ENCODE measurements around the gene GPD1L.
"Not testable (repeated sequence)": the region's sequence is repeated elsewhere in the genome, so short reads cannot be mapped to it uniquely, and the experiment has no call there.

The GPD1L gene

GRCh38 chr3:32186097-32186496 is 79.7 kb downstream of the GPD1L start:
- no peak for DNase-seq

- no peak for DNase-seq
Observed at GRCh38 chr3:32186876-32187275, 80.5 kb downstream of the GPD1L start.

DNA sequence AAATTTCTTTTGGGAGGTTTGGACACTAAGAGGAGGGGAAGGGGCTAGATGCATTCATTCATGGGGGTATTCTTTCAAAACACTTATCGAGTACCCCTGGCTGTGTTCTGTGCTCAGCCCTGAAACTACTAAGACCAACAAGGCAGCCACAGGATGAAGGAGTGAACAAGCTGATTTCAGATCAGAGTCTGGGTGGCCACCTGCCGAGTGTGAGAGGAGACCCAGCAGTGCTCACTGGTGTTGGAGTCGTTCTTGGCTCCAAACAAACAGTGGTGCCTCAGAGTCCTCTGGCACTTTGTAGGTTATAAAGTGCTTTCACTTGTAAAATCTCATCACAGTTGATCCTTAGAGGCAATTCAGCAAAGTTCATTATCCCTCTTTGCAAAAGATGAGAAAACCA is 83.3 kb downstream of the GPD1L start:
- no peak for DNase-seq

DNA sequence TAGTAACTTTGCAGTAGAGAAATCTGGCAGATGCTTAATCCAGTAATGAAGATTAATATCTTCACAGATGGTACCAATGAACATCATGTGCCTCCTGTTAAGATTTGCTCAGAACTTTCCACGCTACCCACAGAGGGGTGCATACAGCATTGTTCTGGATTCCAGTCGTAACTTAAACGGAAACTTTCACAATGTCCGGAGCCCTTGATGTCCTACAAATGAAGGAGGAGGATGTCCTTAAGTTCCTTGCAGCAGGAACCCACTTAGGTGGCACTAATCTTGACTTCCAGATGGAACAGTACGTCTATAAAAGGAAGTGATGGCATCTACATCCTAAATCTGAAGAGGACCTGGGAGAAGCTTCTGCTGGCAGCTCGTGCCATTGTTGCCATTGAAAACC is 84.1 kb downstream of the GPD1L start:
- not testable (repeated sequence) for DNase-seq

GRCh38 chr3:32193101-32193500 is 86.7 kb downstream of the GPD1L start:
- DNase-seq: no peak

- DNase-seq: no peak
Observed at GRCh38 chr3:32194653-32195052, 88.2 kb downstream of the GPD1L start.

GRCh38 chr3:32195995-32196540 is 89.6 kb downstream of the GPD1L start:
- no peak for DNase-seq

GRCh38 chr3:32197991-32198390 is 91.6 kb downstream of the GPD1L start:
- no peak for DNase-seq

DNA sequence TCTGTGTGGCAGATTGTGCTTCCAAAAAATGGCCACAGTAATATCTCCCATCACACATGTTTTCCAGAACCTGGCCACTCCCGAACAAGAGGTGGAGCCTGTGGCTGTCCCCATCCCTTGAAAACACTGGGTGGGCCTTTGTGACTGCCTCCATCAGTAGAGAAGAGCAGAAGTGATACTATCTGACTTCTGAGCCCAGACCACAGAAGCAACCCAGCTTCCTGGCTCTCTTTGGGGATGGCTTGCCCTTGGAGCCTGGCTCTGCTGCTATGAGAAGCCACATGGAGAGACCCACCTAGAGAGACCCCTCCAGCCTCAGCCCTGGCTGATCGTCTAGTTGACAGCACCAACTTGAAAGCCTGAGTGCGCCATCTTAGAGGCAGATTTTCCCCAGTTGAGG is 92.3 kb downstream of the GPD1L start:
- DNase-seq: peak; percentile 68

DNA sequence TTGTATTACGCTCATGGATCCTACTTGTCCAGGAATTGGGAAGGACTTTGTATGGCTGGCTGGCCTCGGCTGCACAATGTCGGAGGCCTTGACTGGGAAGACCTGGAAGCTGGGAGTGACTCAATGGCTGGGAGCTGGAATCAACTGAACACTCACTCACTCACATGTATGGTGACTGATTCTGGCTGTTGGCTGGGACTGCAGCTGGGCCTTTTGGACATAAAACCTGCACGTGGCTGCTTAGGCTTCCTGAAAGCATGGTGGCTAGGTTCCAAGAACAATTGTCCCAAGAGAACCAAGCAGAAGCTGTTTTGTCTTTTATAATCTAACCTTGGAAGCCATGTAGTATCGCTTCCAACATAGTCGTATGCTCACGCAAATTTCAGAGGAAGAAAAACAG is 94.1 kb downstream of the GPD1L start:
- no peak for DNase-seq

DNA sequence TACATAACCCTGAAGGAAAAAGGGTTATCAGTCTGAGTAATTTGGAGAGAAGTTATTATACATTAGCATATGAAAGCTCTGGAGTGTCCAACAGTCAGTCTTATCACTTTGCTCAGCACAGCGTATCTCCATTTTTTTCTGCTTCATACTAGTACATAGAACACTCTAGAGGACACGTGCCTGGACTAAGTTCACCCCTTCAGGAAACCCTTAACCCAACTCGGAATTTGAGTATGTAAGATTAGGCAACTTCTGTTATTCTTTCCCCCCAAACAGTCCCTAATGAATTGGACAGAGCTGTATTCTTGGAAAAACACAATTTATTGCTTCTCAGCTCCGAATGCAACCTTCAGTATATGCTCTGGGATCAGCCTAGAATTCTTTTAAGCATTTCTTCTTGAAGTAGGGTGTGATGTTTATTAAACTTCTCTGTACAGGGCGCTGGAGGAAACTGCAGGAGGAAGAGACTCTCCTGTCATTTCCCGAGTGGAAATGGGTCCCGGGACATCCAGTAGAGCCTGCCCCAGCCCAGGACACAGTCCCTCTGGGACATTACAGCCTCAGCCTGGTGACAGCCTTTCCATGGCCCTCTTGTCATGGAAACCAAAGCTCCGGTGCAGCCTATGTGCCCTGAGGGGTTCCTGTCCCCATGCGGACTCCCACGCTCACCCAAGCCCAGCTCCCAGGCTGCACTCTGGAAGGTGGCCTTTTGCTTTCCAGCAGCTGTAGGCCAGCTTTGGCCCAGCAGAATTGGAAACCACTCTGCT is 94.8 kb downstream of the GPD1L start:
- DNase-seq: no peak

DNA sequence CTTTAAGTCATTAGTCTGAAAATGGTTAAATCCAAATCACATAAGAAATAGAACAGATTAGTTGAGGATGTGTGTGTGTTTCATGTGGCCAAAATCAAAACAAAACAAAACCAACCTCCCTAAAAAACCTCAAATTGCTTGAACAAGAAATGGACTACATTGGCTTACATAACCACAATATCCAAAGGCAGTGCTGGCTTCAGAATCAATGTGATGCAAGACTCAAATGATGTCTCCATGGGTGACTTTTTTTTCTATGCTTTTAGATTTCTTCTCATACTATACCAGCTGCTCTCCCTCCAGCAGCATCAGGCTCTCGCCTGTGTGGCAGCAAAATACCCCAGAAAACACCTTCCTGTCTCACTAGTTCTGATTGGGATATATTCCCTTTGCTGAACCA is 96.1 kb downstream of the GPD1L start:
- peak; percentile 70 for DNase-seq

- DNase-seq: no peak
Observed at GRCh38 chr3:32203854-32204253, 97.4 kb downstream of the GPD1L start.

DNA sequence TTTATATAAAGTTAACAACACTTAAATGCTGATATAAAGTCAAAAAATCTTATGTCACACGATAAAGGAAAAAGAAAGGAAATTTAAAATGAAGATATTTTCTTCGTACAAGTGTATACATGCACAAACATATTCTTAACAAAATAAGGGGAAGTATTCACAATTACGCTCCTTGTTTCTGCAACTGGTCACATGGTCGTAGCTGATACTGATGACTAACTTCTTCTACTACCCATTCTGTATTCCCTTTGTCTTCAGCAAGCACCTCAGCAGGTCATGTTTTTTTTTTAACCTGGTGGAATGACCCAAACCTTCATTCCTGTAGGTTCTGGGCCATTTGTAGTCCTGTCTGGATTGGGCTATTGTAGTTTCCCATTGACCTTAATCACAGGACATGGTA is 102.0 kb downstream of the GPD1L start:
- peak; percentile 41 for DNase-seq

GRCh38 chr3:32215185-32215584 is 108.8 kb downstream of the GPD1L start:
- DNase-seq: no peak

- DNase-seq: peak; percentile 16
Observed at GRCh38 chr3:32216172-32216783, 109.9 kb downstream of the GPD1L start.

- no peak for DNase-seq
Observed at GRCh38 chr3:32217339-32217738, 110.9 kb downstream of the GPD1L start.

All from MV-4-11 (cell line).